Kidney (tissue), 14 donors: Measurements from ENCODE around the gene ERO1A. TPM values are rescaled to one million over a fixed set of nuclear protein-coding genes. Genes with fewer than 3 reads are reported as not detected.

ENCODE experiments used
- DNase-seq, 5 donors: peaks; one replicate each; pipeline ENCODE4 v3.0.0-alpha.2; 2013 to 2020
- FAIRE-seq: peaks from 2 replicates; lab custom pipeline; 2012; peaks lifted over from hg19 to GRCh38; lab: Jason Lieb, UNC
- H3K27ac ChIP-seq, 2 donors: one replicate each; pipeline ENCODE4 v1.7.0; 2013; ENCODE audit warnings: low read depth in 2 of 2, low read length in 2 of 2, inconsistent platforms in 1 of 2
- H3K27me3 ChIP-seq: one replicate; pipeline ENCODE4 v1.7.1; 2013; ENCODE audit warnings: low read length, inconsistent platforms; ENCODE audit not compliant: control insufficient read depth, insufficient read depth
- H3K36me3 ChIP-seq, 3 donors: one replicate each; pipeline versions ENCODE4 v1.7.0 to v1.7.1; 2013; ENCODE audit warnings: low read length in 3 of 3, control low read depth in 1 of 3, inconsistent platforms in 1 of 3; ENCODE audit not compliant: insufficient read depth in 3 of 3, control insufficient read depth in 2 of 3
- H3K4me1 ChIP-seq, 3 donors: one replicate each; pipeline versions ENCODE4 v1.7.0 to v1.7.1; 2013; ENCODE audit warnings: low read length in 3 of 3, inconsistent platforms in 1 of 3, low read depth in 1 of 3; ENCODE audit not compliant: control insufficient read depth in 2 of 3, insufficient read depth in 2 of 3
- H3K4me3 ChIP-seq, 3 donors: one replicate each; pipeline versions ENCODE4 v1.7.0 to v1.8.1; 2013; ENCODE audit warnings: low read length in 3 of 3, control low read depth in 1 of 3, inconsistent platforms in 1 of 3
- H3K9ac ChIP-seq, 3 donors: one replicate each; pipeline versions ENCODE4 v1.7.0 to v1.7.1; 2013; ENCODE audit warnings: low read length in 3 of 3, control low read depth in 1 of 3, inconsistent platforms in 1 of 3
- H3K9me3 ChIP-seq, 3 donors: one replicate each; pipeline versions ENCODE4 v1.7.0 to v1.7.1; 2013; ENCODE audit warnings: low read length in 3 of 3, control low read depth in 1 of 3, inconsistent platforms in 1 of 3; ENCODE audit not compliant: control insufficient read depth in 2 of 3, insufficient read depth in 1 of 3
- intact Hi-C: fragments of 100-400 bp; cut with DNase I; formaldehyde crosslinking; loops from one replicate; pipeline ENCODE4 v1.11.1; 2022
- polyA plus RNA-seq: library from polyadenylated mRNA; stranded (reverse); fragments of 350-450 nt; fragmentation: Illumina TruSeq; extraction: RNeasy Lipid Tissue Mini Kit (QIAGEN cat#74804); gene quantifications from one replicate; pipeline ENCODE4 v1.2.3, GENCODE V29; 2014; ENCODE audit warnings: low read depth, low replicate concordance; ENCODE audit not compliant: insufficient read depth
- total RNA-seq: library from RNA; stranded (reverse); fragmentation: NEBNext Ultra II Directional; extraction: Animal tissue kit (Norgen Biotek cat#: 25700); gene quantifications from one replicate; pipeline ENCODE4 v1.2.1, GENCODE V29; 2021
- TF ChIP-seq, protein P1 (sequence below): IDR thresholded peaks from 3 replicates; pipeline ENCODE4 v1.5.1; 2012; ENCODE audit warnings: mild to moderate bottlenecking, moderate library complexity, borderline replicate concordance; ENCODE audit not compliant: insufficient read depth; ENCODE audit errors: extremely low read depth
- donor health status: control.
- donor health status: control.
- donor health status: control.
- donor health status: control.
- donor health status: control.
- donor health status: DM: yes; HTN: yes; CAD: no.
- donor health status: Normal renal cell carcinoma (clear cell type).

The ERO1A gene
- total and polyA plus RNA-seq, 2 donors from 2014 or later, result 8.6 to 40.5 TPM

- Histone ChIP-seq H3K36me3 (no peaks in the 10 kb centered on the region), H3K4me1 (peaks cover 0 to 6% (median 2%) of the 10 kb centered on the region in 3 donors)
Measured at GRCh38 chr14:52694761-52695480, 437 bp downstream of the ERO1A start.

GRCh38 chr14:52693532-52693931 is 1.8 kb downstream of the ERO1A start:
- no peak for DNase-seq
- Histone ChIP-seq H3K9me3 (no peaks in the 10 kb centered on the region), H3K36me3 (no peaks in the 10 kb centered on the region), H3K4me1 (peaks cover 0 to 6% (median 2%) of the 10 kb centered on the region in 3 donors), H3K27ac (no peak overlapping the region), H3K4me3 (no peak overlapping the region), H3K27me3 (no peaks in the 10 kb centered on the region), H3K9ac (no peak overlapping the region)
- FAIRE-seq, result no peak
- intact Hi-C loops, result no loop called here
- TF ChIP-seq, protein P1, sequence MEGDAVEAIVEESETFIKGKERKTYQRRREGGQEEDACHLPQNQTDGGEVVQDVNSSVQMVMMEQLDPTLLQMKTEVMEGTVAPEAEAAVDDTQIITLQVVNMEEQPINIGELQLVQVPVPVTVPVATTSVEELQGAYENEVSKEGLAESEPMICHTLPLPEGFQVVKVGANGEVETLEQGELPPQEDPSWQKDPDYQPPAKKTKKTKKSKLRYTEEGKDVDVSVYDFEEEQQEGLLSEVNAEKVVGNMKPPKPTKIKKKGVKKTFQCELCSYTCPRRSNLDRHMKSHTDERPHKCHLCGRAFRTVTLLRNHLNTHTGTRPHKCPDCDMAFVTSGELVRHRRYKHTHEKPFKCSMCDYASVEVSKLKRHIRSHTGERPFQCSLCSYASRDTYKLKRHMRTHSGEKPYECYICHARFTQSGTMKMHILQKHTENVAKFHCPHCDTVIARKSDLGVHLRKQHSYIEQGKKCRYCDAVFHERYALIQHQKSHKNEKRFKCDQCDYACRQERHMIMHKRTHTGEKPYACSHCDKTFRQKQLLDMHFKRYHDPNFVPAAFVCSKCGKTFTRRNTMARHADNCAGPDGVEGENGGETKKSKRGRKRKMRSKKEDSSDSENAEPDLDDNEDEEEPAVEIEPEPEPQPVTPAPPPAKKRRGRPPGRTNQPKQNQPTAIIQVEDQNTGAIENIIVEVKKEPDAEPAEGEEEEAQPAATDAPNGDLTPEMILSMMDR, result no peak

More at GRCh38 chr14:52694761-52695480, 437 bp downstream of the ERO1A start:
- intact Hi-C loops, result no loop called here
- DNase-seq, result peak in 4 of 5 donors; percentile 54 to 77 (median 66)
- Histone ChIP-seq H3K9ac (peak overlapping the region; percentile 47 to 95 (median 82)), H3K9me3 (no peaks in the 10 kb centered on the region), H3K27ac (peak overlapping the region; percentile 93 to 99), H3K4me3 (peak overlapping the region; percentile 70 to 97 (median 87)), H3K27me3 (no peaks in the 10 kb centered on the region)
- FAIRE-seq, result no peak
- TF ChIP-seq, protein P1, result no peak

- intact Hi-C loops, result no loop called here
- no peak for FAIRE-seq
- DNase-seq, result no peak
- Histone ChIP-seq H3K27me3 (no peaks in the 10 kb centered on the region), H3K27ac (no peak overlapping the region), H3K9me3 (no peaks in the 10 kb centered on the region), H3K4me1 (peaks cover 0 to 6% (median 2%) of the 10 kb centered on the region in 3 donors), H3K4me3 (no peak overlapping the region), H3K36me3 (no peaks in the 10 kb centered on the region), H3K9ac (no peak overlapping the region)
- TF ChIP-seq, protein P1, result no peak
Measured at GRCh38 chr14:52693036-52693435, 2.3 kb downstream of the ERO1A start.
